ENCODE results near the gene GOSR1. TPM values are rescaled to one million over a fixed set of nuclear protein-coding genes. Genes with fewer than 3 reads are reported as not detected.
"Not testable (repeated sequence)": the region's sequence is repeated elsewhere in the genome, so short reads cannot be mapped to it uniquely, and the experiment has no call there.

GOSR1 gene
- total RNA-seq, 1 donor from 2014 or later, result 46.1 TPM

DNA sequence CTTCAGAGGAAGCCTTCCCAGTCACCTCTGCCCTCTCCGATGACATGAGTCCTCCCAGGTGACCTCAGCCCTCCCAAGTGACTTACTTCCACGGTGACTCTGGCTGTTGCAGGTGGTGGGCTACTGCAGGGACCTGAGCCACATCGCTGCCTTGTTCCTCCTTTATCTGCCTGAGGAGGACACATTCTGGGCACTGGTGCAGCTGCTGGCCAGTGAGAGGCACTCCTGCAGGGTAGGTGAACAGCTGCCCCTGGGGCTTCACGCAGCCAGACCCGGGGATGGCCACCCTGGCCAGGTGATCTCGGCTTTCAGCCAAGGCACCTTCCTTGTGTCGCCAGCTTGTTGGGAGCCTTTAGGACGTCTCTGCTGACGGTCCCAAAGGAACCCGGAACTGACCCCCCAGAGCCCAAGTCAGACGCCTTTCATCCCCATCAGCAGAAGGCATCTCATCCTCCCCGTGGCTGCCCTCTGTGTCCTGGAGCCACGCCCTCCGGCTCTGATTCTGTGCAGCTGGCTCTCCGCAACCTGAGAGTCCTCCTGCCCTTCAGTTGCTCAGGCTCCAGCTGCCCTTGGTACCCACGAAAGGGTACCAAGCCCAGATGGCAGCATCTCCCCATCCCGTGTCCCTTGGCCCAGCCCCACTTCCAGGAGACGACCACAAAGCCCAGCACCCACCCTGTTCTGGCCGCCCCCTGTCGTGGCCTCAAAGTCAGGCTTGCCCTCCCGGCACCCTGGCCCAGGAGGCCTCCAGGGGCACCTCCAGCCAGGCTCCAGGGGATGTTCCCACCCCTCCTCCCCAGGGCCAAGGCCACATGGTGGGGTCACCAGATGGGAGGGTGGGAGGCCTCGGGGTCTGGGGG is 81.7 kb downstream of the GOSR1 start:
- no peak for DNase-seq
- H3K27me3 Mint-ChIP-seq (ENCODE audit: unreplicated experiment), result peaks cover 5% of the 10 kb centered on the region
- peaks cover 3% of the 10 kb centered on the region for H3K9me3 Mint-ChIP-seq (ENCODE audit: unreplicated experiment)
- peaks cover 4% of the 10 kb centered on the region for H3K36me3 Mint-ChIP-seq (ENCODE audit: unreplicated experiment)
- no peak overlapping the region for H3K27ac Mint-ChIP-seq (ENCODE audit: unreplicated experiment)
- TF ChIP-seq CTCF (IDR thresholded peaks at IDR 0.05; ENCODE audit: partially characterized antibody, unreplicated experiment), result no peak
- no peak overlapping the region for H3K4me3 Mint-ChIP-seq (ENCODE audit: unreplicated experiment)
- no peaks in the 10 kb centered on the region for H3K4me1 Mint-ChIP-seq (ENCODE audit: low read depth, unreplicated experiment)

DNA sequence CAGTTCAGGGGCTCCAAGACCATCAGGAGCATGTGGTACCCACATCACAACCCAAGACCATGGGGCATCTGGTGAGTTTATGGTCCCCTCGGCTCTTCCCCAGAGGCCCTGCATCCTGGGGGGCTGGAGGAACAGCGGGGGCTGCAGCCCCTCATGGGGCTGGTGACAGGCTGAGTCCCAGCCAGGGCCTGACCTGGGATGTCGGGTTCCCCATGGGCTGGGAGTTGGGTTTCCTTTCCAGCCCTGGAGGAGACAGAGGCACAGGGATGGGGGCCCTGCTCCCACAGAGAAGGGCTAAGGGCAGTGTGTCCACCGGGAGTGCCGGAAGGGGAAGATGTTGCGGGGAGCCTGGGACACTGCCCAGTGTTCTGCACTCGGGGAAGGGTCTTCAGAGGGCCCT is 82.4 kb downstream of the GOSR1 start:
- H3K36me3 Mint-ChIP-seq (ENCODE audit: unreplicated experiment), result peaks cover 4% of the 10 kb centered on the region
- peaks cover 3% of the 10 kb centered on the region for H3K9me3 Mint-ChIP-seq (ENCODE audit: unreplicated experiment)
- TF ChIP-seq CTCF (IDR thresholded peaks at IDR 0.05; ENCODE audit: partially characterized antibody, unreplicated experiment), result no peak
- no peaks in the 10 kb centered on the region for H3K4me1 Mint-ChIP-seq (ENCODE audit: low read depth, unreplicated experiment)
- no peak for DNase-seq
- H3K4me3 Mint-ChIP-seq (ENCODE audit: unreplicated experiment), result no peak overlapping the region
- H3K27me3 Mint-ChIP-seq (ENCODE audit: unreplicated experiment), result peaks cover 5% of the 10 kb centered on the region
- H3K27ac Mint-ChIP-seq (ENCODE audit: unreplicated experiment), result no peak overlapping the region

DNA sequence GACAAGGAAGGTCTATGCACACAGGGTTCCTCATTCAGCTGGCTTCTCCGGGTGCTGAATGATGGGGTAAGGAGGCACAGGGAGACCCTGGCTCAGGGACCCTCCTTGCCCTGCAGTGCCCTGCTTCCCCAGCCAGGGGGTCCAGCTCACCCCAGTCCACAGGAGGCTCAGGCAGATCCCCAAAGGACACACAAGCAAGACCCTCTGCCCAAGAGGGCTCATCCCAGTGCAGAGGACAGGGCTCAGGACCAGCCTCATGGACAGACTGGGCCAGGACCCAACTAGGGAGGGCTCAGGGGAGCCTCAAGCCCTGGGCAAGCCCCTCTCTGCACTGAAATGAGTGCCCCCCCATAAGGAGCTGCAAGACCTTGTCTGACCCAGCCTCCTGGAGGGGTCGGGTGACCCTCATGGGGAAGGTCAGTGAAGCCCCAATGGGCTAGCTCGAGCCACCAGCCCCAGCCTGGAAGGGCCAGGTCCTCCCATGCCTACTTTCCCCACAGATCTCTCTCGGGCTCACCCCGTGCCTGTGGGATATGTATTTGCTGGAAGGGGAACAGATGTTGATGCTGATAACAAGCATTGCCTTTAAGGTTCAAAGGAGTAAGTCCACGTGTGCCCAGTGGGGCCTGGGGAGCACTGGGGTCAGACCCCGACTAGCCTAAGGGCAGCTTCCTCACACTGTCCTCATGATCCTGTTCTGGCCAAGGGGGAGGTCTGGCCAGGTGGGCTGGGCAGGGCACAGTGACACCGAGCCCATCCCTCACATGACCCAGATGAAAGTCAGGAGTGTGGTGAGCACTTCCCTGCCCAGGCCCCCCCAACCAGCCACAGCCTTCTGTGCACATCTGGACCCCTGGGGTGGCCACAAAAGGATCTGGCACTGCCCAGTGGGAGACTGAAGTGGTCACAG is 83.2 kb downstream of the GOSR1 start:
- DNase-seq; H3K4me1 Mint-ChIP-seq (ENCODE audit: low read depth, unreplicated experiment); H3K27me3 Mint-ChIP-seq (ENCODE audit: unreplicated experiment); H3K27ac Mint-ChIP-seq (ENCODE audit: unreplicated experiment); H3K4me3 Mint-ChIP-seq (ENCODE audit: unreplicated experiment); H3K36me3 Mint-ChIP-seq (ENCODE audit: unreplicated experiment); H3K9me3 Mint-ChIP-seq (ENCODE audit: unreplicated experiment): not testable (repeated sequence)

DNA sequence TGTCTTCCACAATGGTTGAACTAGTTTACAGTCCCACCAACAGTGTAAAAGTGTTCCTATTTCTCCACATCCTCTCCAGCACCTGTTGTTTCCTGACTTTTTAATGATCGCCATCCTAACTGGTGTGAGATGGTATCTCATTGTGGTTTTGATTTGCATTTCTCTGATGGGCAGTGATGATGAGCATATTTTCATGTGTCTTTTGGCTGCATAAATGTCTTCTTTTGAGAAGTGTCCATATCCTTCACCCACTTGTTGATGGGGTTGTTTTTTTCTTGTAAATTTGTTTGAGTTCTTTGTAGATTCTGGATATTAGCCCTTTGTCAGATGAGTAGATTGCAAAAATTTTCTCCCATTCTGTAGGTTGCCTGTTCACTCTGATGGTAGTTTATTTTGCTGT is 84.6 kb downstream of the GOSR1 start:
- not testable (repeated sequence) for DNase-seq; H3K4me1 Mint-ChIP-seq (ENCODE audit: low read depth, unreplicated experiment); H3K27ac Mint-ChIP-seq (ENCODE audit: unreplicated experiment); H3K9me3 Mint-ChIP-seq (ENCODE audit: unreplicated experiment); H3K27me3 Mint-ChIP-seq (ENCODE audit: unreplicated experiment); H3K36me3 Mint-ChIP-seq (ENCODE audit: unreplicated experiment); H3K4me3 Mint-ChIP-seq (ENCODE audit: unreplicated experiment)

DNA sequence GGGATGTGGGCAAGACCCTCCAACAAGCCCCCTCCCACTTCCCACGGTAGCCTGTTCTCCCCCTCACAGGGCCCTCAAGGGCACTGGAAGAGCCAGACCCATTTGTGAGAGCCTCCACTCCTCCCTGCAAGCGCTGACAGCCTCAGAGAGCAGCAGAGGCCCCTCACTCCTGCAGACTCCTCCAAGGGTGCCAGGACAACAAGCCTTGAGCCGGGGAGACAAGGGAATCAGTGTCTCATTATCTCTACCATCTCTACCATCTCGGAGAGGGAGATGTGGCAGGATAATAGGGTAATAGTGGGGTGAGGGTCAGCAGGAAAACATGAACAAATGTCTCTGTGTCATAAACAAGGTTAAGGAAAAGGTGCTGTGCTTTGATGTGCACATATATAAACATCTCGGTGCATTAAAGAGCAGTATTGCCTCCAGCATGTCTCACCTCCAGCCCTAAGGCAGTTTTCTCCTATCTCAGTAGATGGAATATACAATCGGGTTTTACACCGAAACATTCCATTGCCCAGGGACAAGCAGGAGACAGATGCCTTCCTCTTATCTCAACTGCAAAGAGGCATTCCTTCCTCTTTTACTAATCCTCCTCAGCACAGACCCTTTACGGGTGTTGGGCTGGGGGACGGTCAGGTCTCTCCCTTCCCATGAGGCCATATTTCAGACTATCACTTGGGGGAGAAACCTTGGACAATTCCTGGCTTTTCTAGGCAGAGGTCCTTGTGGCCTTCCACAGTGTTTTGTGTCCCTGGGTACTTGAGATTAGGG is 86.1 kb downstream of the GOSR1 start:
- not testable (repeated sequence) for H3K4me1 Mint-ChIP-seq (ENCODE audit: low read depth, unreplicated experiment); H3K27ac Mint-ChIP-seq (ENCODE audit: unreplicated experiment); H3K27me3 Mint-ChIP-seq (ENCODE audit: unreplicated experiment); H3K9me3 Mint-ChIP-seq (ENCODE audit: unreplicated experiment); H3K36me3 Mint-ChIP-seq (ENCODE audit: unreplicated experiment); DNase-seq; H3K4me3 Mint-ChIP-seq (ENCODE audit: unreplicated experiment)

DNA sequence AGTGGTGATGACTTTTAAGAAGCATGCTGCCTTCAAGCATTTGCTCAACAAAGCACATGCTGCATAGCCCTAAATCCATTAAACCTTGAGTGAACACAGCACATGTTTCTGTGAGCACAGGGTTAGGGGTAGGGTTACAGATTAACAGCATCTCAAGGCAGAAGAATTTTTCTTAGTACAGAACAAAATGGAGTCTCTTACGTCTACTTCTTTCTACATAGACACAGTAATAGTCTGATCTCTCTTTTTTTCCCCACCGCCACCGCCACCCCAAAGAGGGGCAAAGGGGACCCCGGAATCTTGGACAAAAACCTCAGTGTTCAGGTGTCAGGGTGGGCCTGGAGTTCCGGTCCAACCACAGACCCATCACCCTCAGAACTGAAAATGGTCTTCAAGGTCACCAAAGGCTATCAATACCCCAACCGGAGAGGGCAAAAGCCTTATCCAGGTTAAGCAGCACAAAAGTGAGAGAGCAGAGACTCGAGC is 86.7 kb downstream of the GOSR1 start:
- H3K9me3 Mint-ChIP-seq (ENCODE audit: unreplicated experiment); H3K27me3 Mint-ChIP-seq (ENCODE audit: unreplicated experiment); H3K4me1 Mint-ChIP-seq (ENCODE audit: low read depth, unreplicated experiment); H3K27ac Mint-ChIP-seq (ENCODE audit: unreplicated experiment); H3K36me3 Mint-ChIP-seq (ENCODE audit: unreplicated experiment); DNase-seq; H3K4me3 Mint-ChIP-seq (ENCODE audit: unreplicated experiment): not testable (repeated sequence)

GRCh38 chr17:30564422-30565072 is 87.3 kb downstream of the GOSR1 start:
- H3K9me3 Mint-ChIP-seq (ENCODE audit: unreplicated experiment); H3K36me3 Mint-ChIP-seq (ENCODE audit: unreplicated experiment): not testable (repeated sequence)

More at GRCh38 chr17:30564422-30565072, 87.3 kb downstream of the GOSR1 start:
- not testable (repeated sequence) for H3K27me3 Mint-ChIP-seq (ENCODE audit: unreplicated experiment); H3K4me1 Mint-ChIP-seq (ENCODE audit: low read depth, unreplicated experiment); H3K27ac Mint-ChIP-seq (ENCODE audit: unreplicated experiment); H3K4me3 Mint-ChIP-seq (ENCODE audit: unreplicated experiment); DNase-seq

Data from glutamatergic neuron (in vitro differentiated cells).